HCT116 (cell line): ENCODE measurements around the gene MIGA1. TPM values are rescaled to one million over a fixed set of nuclear protein-coding genes. Genes with fewer than 3 reads are reported as not detected.

Experiments
- ATAC-seq: fragments of 200-7000 bp; cut with Tn5 transposase; 2 replicates; pipeline ENCODE4 v1.9.1; 2020; ENCODE audit warnings: mild to moderate bottlenecking, moderate library complexity
- BruUV-seq: library from RNA; stranded (reverse); fragments of 400-500 nt; replicated peaks from 2 replicates; lab custom pipeline; 2021; lab: Mats Ljungman, UMichigan
- CTCF ChIA-PET: fragments of 300-600 bp; sonication (Branson Sonifier 250); formaldehyde crosslinking; loops from one replicate; lab custom pipeline; 2021; ENCODE audit warnings: antibody characterized with exemption; lab: Charles Lee
- POLR2A ChIA-PET: fragments of 300-600, 350-600 bp; sonication (Branson Sonifier 250); formaldehyde crosslinking; loops from one replicate; lab custom pipeline; 2021; ENCODE audit warnings: antibody characterized with exemption; lab: Charles Lee
- RAD21 ChIA-PET, 2 experiments: fragments of 300-600 bp; sonication (Branson Sonifier 250); formaldehyde crosslinking; loops; one replicate each; lab custom pipeline; 2023; ENCODE audit warnings: low total read pairs in 2 of 2; ENCODE audit not compliant: uncharacterized antibody in 2 of 2, unreplicated experiment in 2 of 2, low non-redundant PET in 1 of 2; lab: Charles Lee
- DNase-seq: peaks from one replicate; pipeline ENCODE4 v3.0.0-alpha.2; 2010; ENCODE audit warnings: low read depth, low spot score
- H2AFZ ChIP-seq: fragments of 200-600 bp; shearing (Covaris generic), sonication (generic); 2 replicates; pipeline ENCODE4 v1.6.1; 2017; ENCODE audit warnings: low read depth, mixed run types, mixed read lengths, antibody characterized with exemption, low read length; ENCODE audit not compliant: poor library complexity, severe bottlenecking
- H3K27ac ChIP-seq: 2 replicates; pipeline ENCODE4 v1.5.1; 2012; ENCODE audit warnings: low read depth, low read length
- H3K27me3 ChIP-seq: fragments of 200-600 bp; sonication (generic); 2 replicates; pipeline ENCODE4 v1.6.1; 2016; ENCODE audit warnings: mixed run types, low read length, mixed read lengths; ENCODE audit not compliant: insufficient read depth
- H3K36me3 ChIP-seq, 2 experiments: fragments of 200-500 bp in 1 of 2; fragments of 200-600 bp in 1 of 2; sonication (Bioruptor generic) in 1 of 2; sonication (generic) in 1 of 2; 2 replicates each; pipeline versions ENCODE4 v1.5.1 to v1.6.1; 2014 to 2016; ENCODE audit warnings: low read length in 2 of 2, inconsistent platforms in 1 of 2, mixed read lengths in 1 of 2, mixed run types in 1 of 2; ENCODE audit not compliant: insufficient read depth in 2 of 2, control insufficient read depth in 1 of 2
- H3K4me1 ChIP-seq, 2 experiments: fragments of 200-600 bp in 1 of 2; sonication (generic) in 1 of 2; 2 replicates each; pipeline versions ENCODE4 v1.5.1 to v1.6.1; 2012 to 2017; ENCODE audit warnings: low read length in 2 of 2, inconsistent platforms in 1 of 2, mild to moderate bottlenecking in 1 of 2, mixed read lengths in 1 of 2, mixed run types in 1 of 2, moderate library complexity in 1 of 2; ENCODE audit not compliant: insufficient read depth in 2 of 2, control insufficient read depth in 1 of 2
- H3K4me2 ChIP-seq: fragments of 200-600 bp; sonication (generic); 2 replicates; pipeline ENCODE4 v1.6.1; 2017; ENCODE audit warnings: mixed run types, low read length, mixed read lengths
- H3K4me3 ChIP-seq, 2 experiments: fragments of 200-600 bp in 1 of 2; sonication (generic) in 1 of 2; replicated peaks in 1 of 2; 2 replicates each; pipeline ENCODE4 v1.5.1; 2011 to 2016; ENCODE audit warnings: low read length in 2 of 2, control low read depth in 1 of 2, low read depth in 1 of 2, mild to moderate bottlenecking in 1 of 2, mixed read lengths in 1 of 2, mixed run types in 1 of 2
- H3K79me2 ChIP-seq: fragments of 200-600 bp; sonication (generic); 2 replicates; pipeline ENCODE4 v1.6.1; 2017; ENCODE audit warnings: mild to moderate bottlenecking, mixed run types, low read length, moderate library complexity, mixed read lengths; ENCODE audit not compliant: insufficient read depth
- H3K9ac ChIP-seq: fragments of 200-600 bp; sonication (generic); 2 replicates; pipeline ENCODE4 v1.6.1; 2016; ENCODE audit warnings: low read length, mixed read lengths
- H3K9me2 ChIP-seq: fragments of 200-600 bp; sonication (generic), shearing (Covaris generic); 2 replicates; pipeline ENCODE4 v1.6.1; 2017; ENCODE audit warnings: mixed run types, mild to moderate bottlenecking, moderate library complexity; ENCODE audit not compliant: insufficient read depth
- H3K9me3 ChIP-seq, 2 experiments: fragments of 200-500 bp in 1 of 2; fragments of 200-600 bp in 1 of 2; sonication (Bioruptor generic) in 1 of 2; sonication (generic) in 1 of 2; 2 replicates each; pipeline ENCODE4 v1.6.1; 2014 to 2017; ENCODE audit warnings: low read length in 2 of 2, mixed read lengths in 2 of 2, inconsistent platforms in 1 of 2, low read depth in 1 of 2, mild to moderate bottlenecking in 1 of 2, mixed run types in 1 of 2, moderate library complexity in 1 of 2; ENCODE audit not compliant: control insufficient read depth in 1 of 2, insufficient read depth in 1 of 2
- H4K20me1 ChIP-seq: fragments of 200-600 bp; sonication (generic), shearing (Covaris generic); 2 replicates; pipeline ENCODE4 v1.6.1; 2017; ENCODE audit warnings: mixed run types, mild to moderate bottlenecking, moderate library complexity; ENCODE audit not compliant: insufficient read depth
- ATF3 ChIP-seq: IDR thresholded peaks from 2 replicates; pipeline ENCODE4 v1.6.1; 2012
- CBX3 ChIP-seq: IDR thresholded peaks from 2 replicates; pipeline ENCODE4 v1.6.1; 2012; ENCODE audit warnings: low read depth
- CEBPB ChIP-seq: IDR thresholded peaks from 2 replicates; pipeline ENCODE4 v1.6.1; 2012; ENCODE audit warnings: low read depth
- ELF1 ChIP-seq: IDR thresholded peaks from 2 replicates; pipeline ENCODE4 v1.6.1; 2012; ENCODE audit warnings: low read depth, borderline replicate concordance
- FOSL1 ChIP-seq: IDR thresholded peaks from 2 replicates; pipeline ENCODE4 v1.6.1; 2012; ENCODE audit warnings: low read depth
- JUND ChIP-seq: IDR thresholded peaks from 2 replicates; pipeline ENCODE4 v1.6.1; 2012
- POLR2AphosphoS5 ChIP-seq: IDR thresholded peaks from 2 replicates; pipeline ENCODE4 v1.6.1; 2011; ENCODE audit warnings: mild to moderate bottlenecking, low read depth, low read length, moderate library complexity
- SP1 ChIP-seq: IDR thresholded peaks from 2 replicates; pipeline ENCODE4 v1.6.1; 2012; ENCODE audit warnings: low read depth
- YY1 ChIP-seq: IDR thresholded peaks from 2 replicates; pipeline ENCODE4 v1.6.1; 2011; ENCODE audit warnings: low read length, low read depth, moderate library complexity, mild to moderate bottlenecking; ENCODE audit not compliant: insufficient replicate concordance; ENCODE audit errors: extremely low read depth
- ZBTB33 ChIP-seq: IDR thresholded peaks from 2 replicates; pipeline ENCODE4 v1.6.1; 2011; ENCODE audit warnings: mild to moderate bottlenecking, low read length, moderate library complexity; ENCODE audit not compliant: insufficient replicate concordance; ENCODE audit errors: extremely low read depth
- intact Hi-C: fragments of 100-400 bp; cut with micrococcal nuclease; formaldehyde crosslinking; loops from 2 replicates; pipeline ENCODE4 v1.10.0; 2022
- total RNA-seq: library from RNA; stranded (reverse); gene quantifications from one replicate; pipeline ENCODE4 v1.2.1, GENCODE V29; 2021; ENCODE audit not compliant: unreplicated experiment

MIGA1 gene
- total RNA-seq, 1 experiment from 2014 or later = 9.6 TPM

DNA sequence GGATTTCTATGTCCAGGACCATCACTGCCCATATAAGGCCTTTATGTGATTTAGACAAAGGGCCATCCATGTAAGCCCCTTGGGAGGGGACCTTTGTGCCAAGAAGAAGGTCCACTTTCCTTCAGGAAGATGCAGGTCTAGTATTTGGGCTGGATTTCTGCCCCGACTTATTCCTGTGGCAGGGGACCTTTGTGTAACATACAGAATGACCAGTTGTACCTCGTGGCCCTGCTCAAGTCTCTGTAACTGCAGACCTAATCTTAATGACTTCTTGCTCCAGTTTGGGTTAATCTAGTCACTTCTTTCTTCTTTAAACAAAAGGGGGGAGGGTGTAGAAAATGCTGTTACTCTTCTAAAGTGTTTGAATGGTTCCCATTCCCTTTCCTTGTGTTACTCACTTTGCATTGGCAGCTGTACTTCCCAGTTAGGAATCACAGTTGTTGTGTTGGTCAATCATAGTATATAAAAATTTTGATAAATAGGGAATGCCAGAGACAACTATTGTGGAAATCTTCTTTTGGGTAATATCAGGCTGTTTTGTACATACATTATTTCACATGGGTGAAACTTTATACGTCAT is 54.2 kb downstream of the MIGA1 start:
- Histone ChIP-seq H3K27me3 (no peaks in the 10 kb centered on the region), H2AFZ (no peak overlapping the region), H3K9me3 (no peaks in the 10 kb centered on the region), H3K79me2 (no peaks in the 10 kb centered on the region), H3K9me2 (no peaks in the 10 kb centered on the region), H3K27ac (no peak overlapping the region), H3K4me2 (no peak overlapping the region), H3K4me1 (no peaks in the 10 kb centered on the region), H4K20me1 (no peaks in the 10 kb centered on the region), H3K9ac (no peak overlapping the region), H3K4me3 (no peak overlapping the region), H3K36me3 (no peaks in the 10 kb centered on the region)
- intact Hi-C loops = no loop called here
- no peak for ATAC-seq
- TF ChIP-seq JUND (no peak), ZBTB33 (no peak), FOSL1 (no peak), CBX3 (no peak), ATF3 (no peak), POLR2AphosphoS5 (no peak), SP1 (no peak), ELF1 (no peak), CEBPB (no peak), YY1 (no peak)
- CTCF ChIA-PET = no interaction called here
- DNase-seq = no peak
- RAD21 ChIA-PET = no interaction called here
- POLR2A ChIA-PET = no interaction called here
- no TSS peak for BruUV-seq
